ENCODE measurements around the gene ETNPPL. TPM values are rescaled to one million over a fixed set of nuclear protein-coding genes. Genes with fewer than 3 reads are reported as not detected.

The ETNPPL gene
- total and polyA plus RNA-seq, 2 of the 4 experiments (the other 2 are of a cell fraction), result not detected

DNA sequence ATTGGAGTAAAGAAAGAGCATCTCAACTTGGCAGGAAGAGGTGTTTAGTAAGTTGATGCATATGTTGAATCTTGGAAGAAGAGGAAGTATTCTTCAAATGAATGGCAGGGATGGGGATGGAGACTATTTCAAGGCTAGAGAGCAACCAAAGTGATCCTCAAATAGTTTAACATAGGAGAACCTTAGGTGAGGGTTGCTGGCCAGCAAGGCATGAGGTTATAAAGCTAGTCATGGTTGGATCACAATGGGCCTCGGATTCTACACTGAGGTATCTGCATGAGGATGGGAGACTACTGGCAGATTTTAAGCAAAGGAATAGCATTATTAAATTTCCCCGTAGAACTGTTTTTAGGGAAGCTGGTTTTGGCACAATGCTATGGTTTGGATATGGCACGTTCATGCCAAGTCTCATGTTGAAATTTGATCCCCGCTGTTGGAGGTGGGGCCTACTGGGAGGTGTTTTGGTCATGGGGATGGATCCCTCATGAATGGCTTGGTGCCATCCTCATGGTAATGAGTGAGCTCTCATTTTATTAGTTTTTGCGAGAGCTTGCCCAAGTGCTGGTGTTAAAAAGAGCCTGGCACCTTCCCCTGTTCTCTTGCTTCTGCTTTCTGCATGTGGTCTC lies 41.9 kb upstream of the ETNPPL start:
- Histone ChIP-seq H3K56ac (ENCODE audit: extremely low read depth, insufficient read depth, low read length) (no peak overlapping the region), H3K4me1 (ENCODE audit: control insufficient read depth, insufficient read depth, low read length) (no peaks in the 10 kb centered on the region), H3K9ac (ENCODE audit: low read depth, low read length) (no peak overlapping the region), H3K36me3 (ENCODE audit: control insufficient read depth, insufficient read depth, low read length) (no peaks in the 10 kb centered on the region), H4K8ac (ENCODE audit: low read depth in 2 of 2, low read length in 2 of 2) (no peak overlapping the region), H4K5ac (ENCODE audit: low read depth, low read length) (no peak overlapping the region), H3K9me3 (ENCODE audit: control insufficient read depth, insufficient read depth, low read length) (no peaks in the 10 kb centered on the region), H2BK120ac (ENCODE audit: low read depth, low read length) (no peak overlapping the region), H3K4me2 (ENCODE audit: low read depth, low read length) (no peak overlapping the region), H2AFZ (replicated peaks; ENCODE audit: low read length, poor library complexity) (no peak overlapping the region), H2BK20ac (ENCODE audit: low read depth, low read length) (no peak overlapping the region), H3K9me1 (ENCODE audit: insufficient read depth, low read length) (no peaks in the 10 kb centered on the region), H3K4ac (ENCODE audit: low read depth, low read length) (no peak overlapping the region), H3K79me1 (ENCODE audit: low read depth in 1 of 2, low read length in 2 of 2) (no peaks in the 10 kb centered on the region), H2BK5ac (ENCODE audit: low read depth, low read length, poor library complexity, severe bottlenecking) (no peak overlapping the region), H2BK15ac (ENCODE audit: low read depth, low read length) (no peak overlapping the region), H3K23ac (ENCODE audit: low read depth, low read length) (no peak overlapping the region), H2AK9ac (replicated peaks; ENCODE audit: low read depth, low read length, poor library complexity) (no peak overlapping the region), H3K27ac (ENCODE audit: insufficient read depth, low read length) (no peak overlapping the region), H4K20me1 (ENCODE audit: insufficient read depth, low read length) (no peaks in the 10 kb centered on the region), H3K27me3 (ENCODE audit: control insufficient read depth, insufficient read depth, low read length) (peaks cover 2% of the 10 kb centered on the region; the same call in 1 of the 2 replicates), H3K4me3 (ENCODE audit: insufficient read depth, low read depth, low read length) (no peak overlapping the region), H3K18ac (ENCODE audit: low read depth, low read length) (no peak overlapping the region), H2AK5ac (ENCODE audit: low read depth, low read length) (no peak overlapping the region), H4K91ac (ENCODE audit: insufficient read depth, low read depth, low read length) (no peak overlapping the region), H3K14ac (replicated peaks; ENCODE audit: low read depth, low read length) (no peak overlapping the region)
- in situ Hi-C loops (cut with MboI; ENCODE audit: low sequenced_read_pairs), result no loop called here
- ChIA-PET CTCF (interaction anchor here (1.4 kb wide), 1 partner anchor 26 kb away, joined by 5 read pairs; no protein-coding TSS in a partner anchor), POLR2A (ENCODE audit: unreplicated experiment) (no interaction called here)
- TF ChIP-seq RAD21 (IDR thresholded peaks at IDR 0.05; ENCODE audit: low read length), result no peak
- TF ChIP-seq MXI1 (IDR thresholded peaks at IDR 0.05; ENCODE audit: borderline replicate concordance, low read depth, low read length), result no peak
- BruUV-seq (replicated peaks), result no TSS peak
- intact Hi-C loops (cut with micrococcal nuclease), result no loop called here
- no peak for ATAC-seq (ENCODE audit: low read depth)
- 37% methylated on average over 2 of the region's 5 CpGs; no CpG with 5 or more reads in 1 of the 2 experiments for WGBS, 2 experiments (ENCODE audit: extremely low coverage in 2 of 2, insufficient read length in 1 of 2)
- DNase-seq, result no peak
- dilution Hi-C loops (cut with HindIII; ENCODE audit: low sequenced_read_pairs, unreplicated experiment), result no loop called here
